ENCODE data around the gene CRLF1.

DNA sequence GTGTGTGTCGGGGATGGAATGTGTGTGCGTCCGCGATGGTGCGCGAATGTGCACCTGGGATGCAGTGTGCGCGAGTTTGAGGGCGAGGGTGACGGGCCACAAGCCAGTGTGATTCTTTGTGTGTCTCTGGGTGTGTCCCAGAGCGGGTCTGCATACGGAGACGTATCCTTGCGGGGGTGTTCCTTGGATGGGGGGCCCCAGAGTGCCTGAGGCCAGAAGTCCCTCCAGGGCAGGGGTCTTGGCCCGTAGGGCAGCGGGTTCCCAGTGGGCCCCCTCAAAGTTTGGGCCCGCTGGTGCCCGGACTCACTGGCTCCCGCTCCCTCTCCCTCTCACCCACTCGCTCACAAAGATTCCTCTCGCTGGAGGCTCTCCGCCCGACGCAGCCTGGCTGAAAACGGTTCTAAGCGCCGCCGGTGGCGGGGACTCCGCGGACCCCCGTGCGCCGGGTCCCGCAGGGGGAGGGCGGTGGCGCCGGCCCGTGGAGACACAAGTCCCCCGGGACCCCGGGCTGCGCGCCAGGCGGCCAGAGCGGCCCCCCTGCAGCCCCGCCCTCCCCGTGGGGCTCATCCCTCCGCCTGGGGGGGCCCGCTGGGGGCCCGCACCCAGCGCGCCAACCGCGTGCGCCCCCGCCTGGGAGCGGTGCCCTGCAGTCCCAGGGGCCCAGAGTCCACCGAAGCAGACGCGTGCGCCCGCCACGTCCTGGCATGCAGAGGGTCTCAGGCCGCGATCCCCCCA lies 886 bp downstream of the CRLF1 start:
- TF ChIP-seq CTCF (IDR thresholded peaks at IDR 0.05) = no peak
- TF ChIP-seq POLR2AphosphoS5 (IDR thresholded peaks at IDR 0.05) = no peak
- TF ChIP-seq EP300 (IDR thresholded peaks at IDR 0.05) = no peak

All from stomach (tissue), 4 donors.